Keratinocyte (primary cell): Measurements from ENCODE around the gene EMX2. TPM values are rescaled to one million over a fixed set of nuclear protein-coding genes. Genes with fewer than 3 reads are reported as not detected.

Experiments
- DNase-seq: peaks from one replicate; pipeline ENCODE4 v3.0.0-alpha.2; 2011; ENCODE audit warnings: low read depth, missing footprints, low spot score
- FAIRE-seq: peaks from 2 replicates; lab custom pipeline; 2011; peaks lifted over from hg19 to GRCh38; lab: Jason Lieb, UNC
- H2AFZ ChIP-seq: 2 replicates; pipeline ENCODE4 v1.6.0; 2012; ENCODE audit warnings: low read length, control low read depth, inconsistent platforms; ENCODE audit not compliant: control insufficient read depth
- H3K27ac ChIP-seq: 2 replicates; pipeline ENCODE4 v1.5.1; 2011; ENCODE audit warnings: low read length; ENCODE audit not compliant: control insufficient read depth, insufficient read depth
- H3K27me3 ChIP-seq: 3 replicates; pipeline ENCODE4 v1.6.0; 2011; ENCODE audit warnings: low read length; ENCODE audit not compliant: control insufficient read depth, insufficient read depth; ENCODE audit errors: extremely low read depth
- H3K36me3 ChIP-seq, 2 experiments: 2 replicates in 1 of 2; 3 replicates in 1 of 2; pipeline ENCODE4 v1.5.1; 2011; ENCODE audit warnings: low read length in 2 of 2, mild to moderate bottlenecking in 1 of 2; ENCODE audit not compliant: control insufficient read depth in 2 of 2, insufficient read depth in 2 of 2; ENCODE audit errors: extremely low read depth in 1 of 2
- H3K4me1 ChIP-seq: 3 replicates; pipeline ENCODE4 v1.5.1; 2011; ENCODE audit warnings: low read length; ENCODE audit not compliant: control insufficient read depth, insufficient read depth; ENCODE audit errors: extremely low read depth
- H3K4me2 ChIP-seq: 3 replicates; pipeline ENCODE4 v1.6.0; 2011; ENCODE audit warnings: low read depth, low read length; ENCODE audit not compliant: control insufficient read depth, insufficient read depth; ENCODE audit errors: extremely low read depth
- H3K4me3 ChIP-seq, 3 experiments: fragments of 200-600 bp in 1 of 3; sonication (generic) in 1 of 3; 2 replicates in 2 of 3; 3 replicates in 1 of 3; pipeline ENCODE4 v1.5.1; 2011 to 2016; ENCODE audit warnings: low read length in 3 of 3, mild to moderate bottlenecking in 3 of 3, control low read depth in 2 of 3, inconsistent platforms in 1 of 3, low read depth in 1 of 3, mixed read lengths in 1 of 3, mixed run types in 1 of 3, moderate library complexity in 1 of 3; ENCODE audit not compliant: control insufficient read depth in 2 of 3, insufficient read depth in 2 of 3; ENCODE audit errors: extremely low read depth in 1 of 3
- H3K79me2 ChIP-seq: 2 replicates; pipeline ENCODE4 v1.6.0; 2012; ENCODE audit warnings: low read length; ENCODE audit not compliant: control insufficient read depth, insufficient read depth
- H3K9ac ChIP-seq: 3 replicates; pipeline ENCODE4 v1.6.0; 2011; ENCODE audit warnings: low read length; ENCODE audit not compliant: control insufficient read depth, insufficient read depth; ENCODE audit errors: extremely low read depth
- H3K9me1 ChIP-seq: 3 replicates; pipeline ENCODE4 v1.6.0; 2011; ENCODE audit warnings: low read length; ENCODE audit not compliant: control insufficient read depth, insufficient read depth; ENCODE audit errors: extremely low read depth
- H3K9me3 ChIP-seq: 2 replicates; pipeline ENCODE4 v1.5.1; 2012; ENCODE audit warnings: low read depth, low read length; ENCODE audit not compliant: control insufficient read depth
- H4K20me1 ChIP-seq: 3 replicates; pipeline ENCODE4 v1.6.0; 2011; ENCODE audit warnings: low read length; ENCODE audit not compliant: control insufficient read depth, insufficient read depth; ENCODE audit errors: extremely low read depth
- EZH2 ChIP-seq: IDR thresholded peaks from one replicate; pipeline ENCODE4 v1.6.1; 2012; ENCODE audit warnings: inconsistent platforms, mild to moderate bottlenecking, low read length, moderate library complexity
- dilution Hi-C: fragments of 300-500 bp; cut with MboI; formaldehyde crosslinking; loops from one replicate; pipeline ENCODE4 v1.7.0; 2020; ENCODE audit warnings: low sequenced_read_pairs; ENCODE audit not compliant: extremely low pct_ligation_motif_present
- polyA plus RNA-seq, 5 experiments: library from polyadenylated mRNA; depleted of rRNA in 3 of 5; stranded (reverse) in 3 of 5; stranded (forward) in 1 of 5; unstranded in 1 of 5; fragments of >200 nt; gene quantifications; 1 replicate in 1 of 5; 2 replicates in 3 of 5; 3 replicates in 1 of 5; pipeline versions ENCODE4 v1.2.1 to v1.2.3, GENCODE V29; 2011 to 2012; ENCODE audit warnings: missing spikeins in 2 of 5, low read depth in 1 of 5, low replicate concordance in 1 of 5
- TF ChIP-seq, protein P1 (sequence below), 3 experiments: IDR thresholded peaks in 1 of 3; conservative IDR thresholded peaks in 1 of 3; optimal IDR thresholded peaks in 1 of 3; 2 replicates in 2 of 3; 3 replicates in 1 of 3; pipeline versions ENCODE3 to v1.5.1; 2011; ENCODE audit warnings: low read length in 3 of 3, mild to moderate bottlenecking in 3 of 3, moderate library complexity in 2 of 3, control low read depth in 1 of 3, inconsistent platforms in 1 of 3; ENCODE audit not compliant: insufficient read depth in 2 of 3; ENCODE audit errors: extremely low read depth in 1 of 3

The EMX2 gene
- polyA plus RNA-seq, 1 donor (not counting 4 experiments of a cell fraction or from before 2014, with no cell fraction given) = 2.8 TPM

DNA sequence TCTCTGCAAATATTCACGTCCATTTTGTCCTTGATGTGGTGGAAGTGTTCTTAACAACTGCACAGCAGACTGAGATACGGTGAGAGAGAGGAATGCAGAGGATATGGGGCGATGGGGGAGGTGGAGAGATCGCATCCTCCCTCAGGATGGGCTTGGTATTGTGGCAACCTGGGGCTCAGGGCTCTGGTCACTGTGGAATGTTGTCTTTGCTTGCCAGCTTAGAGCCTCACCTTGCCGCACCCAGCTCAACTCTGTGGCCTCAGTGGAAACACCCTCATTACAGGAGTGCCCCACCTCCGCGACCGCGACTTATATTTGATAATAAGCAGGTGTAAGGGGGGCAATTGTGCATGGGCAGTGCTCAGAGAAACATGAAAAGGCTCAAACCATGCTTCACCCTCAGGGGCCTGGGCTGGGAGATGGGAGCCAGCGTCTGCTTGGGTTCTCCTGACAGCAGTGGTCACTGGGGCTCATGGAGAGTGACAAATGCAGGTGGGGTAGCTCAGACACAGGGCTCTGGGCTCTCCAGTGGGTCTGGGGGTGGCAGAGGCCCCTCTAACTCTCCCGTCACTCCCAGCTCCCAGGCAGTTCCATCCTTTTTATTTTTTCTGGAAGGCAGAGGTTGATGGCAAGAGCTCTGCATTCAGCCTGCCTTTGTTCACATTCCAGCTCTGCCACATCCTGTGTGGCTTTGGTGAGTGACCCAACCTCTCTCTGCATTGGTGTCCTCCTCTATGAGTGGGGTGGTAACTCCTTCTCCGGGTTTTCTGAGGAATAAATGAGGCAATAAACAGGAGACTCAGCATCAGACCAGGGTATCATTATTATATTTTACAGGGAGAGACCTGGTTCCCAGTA lies 43.1 kb upstream of the EMX2 start:
- Histone ChIP-seq H3K9ac (no peak overlapping the region), H3K9me1 (no peaks in the 10 kb centered on the region), H2AFZ (no peak overlapping the region), H3K36me3 (no peaks in the 10 kb centered on the region), H3K79me2 (no peaks in the 10 kb centered on the region), H4K20me1 (no peaks in the 10 kb centered on the region), H3K4me3 (no peak overlapping the region), H3K27me3 (no peaks in the 10 kb centered on the region), H3K4me1 (no peaks in the 10 kb centered on the region), H3K9me3 (no peaks in the 10 kb centered on the region), H3K4me2 (no peak overlapping the region), H3K27ac (no peak overlapping the region)
- no peak for DNase-seq
- dilution Hi-C loops = no loop called here
- TF ChIP-seq, protein P1, sequence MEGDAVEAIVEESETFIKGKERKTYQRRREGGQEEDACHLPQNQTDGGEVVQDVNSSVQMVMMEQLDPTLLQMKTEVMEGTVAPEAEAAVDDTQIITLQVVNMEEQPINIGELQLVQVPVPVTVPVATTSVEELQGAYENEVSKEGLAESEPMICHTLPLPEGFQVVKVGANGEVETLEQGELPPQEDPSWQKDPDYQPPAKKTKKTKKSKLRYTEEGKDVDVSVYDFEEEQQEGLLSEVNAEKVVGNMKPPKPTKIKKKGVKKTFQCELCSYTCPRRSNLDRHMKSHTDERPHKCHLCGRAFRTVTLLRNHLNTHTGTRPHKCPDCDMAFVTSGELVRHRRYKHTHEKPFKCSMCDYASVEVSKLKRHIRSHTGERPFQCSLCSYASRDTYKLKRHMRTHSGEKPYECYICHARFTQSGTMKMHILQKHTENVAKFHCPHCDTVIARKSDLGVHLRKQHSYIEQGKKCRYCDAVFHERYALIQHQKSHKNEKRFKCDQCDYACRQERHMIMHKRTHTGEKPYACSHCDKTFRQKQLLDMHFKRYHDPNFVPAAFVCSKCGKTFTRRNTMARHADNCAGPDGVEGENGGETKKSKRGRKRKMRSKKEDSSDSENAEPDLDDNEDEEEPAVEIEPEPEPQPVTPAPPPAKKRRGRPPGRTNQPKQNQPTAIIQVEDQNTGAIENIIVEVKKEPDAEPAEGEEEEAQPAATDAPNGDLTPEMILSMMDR (optimal IDR thresholded peaks at IDR 0.05 in 1 of 3, IDR thresholded peaks at IDR 0.05 in 1 of 3, conservative IDR thresholded peaks at IDR 0.05 in 1 of 3; ENCODE audit: extremely low read depth in 1 of 3, insufficient read depth in 2 of 3, low read length in 3 of 3) = no peak
- no peak for TF ChIP-seq EZH2
- no peak for FAIRE-seq

DNA sequence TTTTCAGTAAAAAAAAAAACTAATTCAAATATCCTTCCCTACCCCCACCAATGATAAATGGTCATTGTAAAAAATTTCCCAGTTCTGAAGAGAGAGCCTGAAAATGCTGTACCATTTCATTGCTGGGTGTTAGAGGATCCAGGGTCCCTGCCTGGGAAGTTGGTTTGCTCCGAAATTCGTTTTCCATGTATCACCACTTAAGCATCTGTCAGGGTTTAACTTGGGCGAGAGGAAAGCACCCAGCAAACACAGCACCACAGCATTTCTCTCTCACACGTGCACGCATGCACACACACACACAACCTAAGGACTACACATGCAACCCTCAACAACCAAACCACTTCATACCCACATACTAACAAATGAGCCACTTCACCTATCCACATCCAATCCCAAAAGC lies 42.1 kb upstream of the EMX2 start:
- Histone ChIP-seq H3K9me1 (no peaks in the 10 kb centered on the region), H3K4me2 (no peak overlapping the region), H3K36me3 (no peaks in the 10 kb centered on the region), H3K79me2 (no peaks in the 10 kb centered on the region), H3K9me3 (no peaks in the 10 kb centered on the region), H2AFZ (no peak overlapping the region), H4K20me1 (no peaks in the 10 kb centered on the region), H3K27ac (no peak overlapping the region), H3K9ac (no peak overlapping the region), H3K4me1 (no peaks in the 10 kb centered on the region), H3K27me3 (no peaks in the 10 kb centered on the region), H3K4me3 (no peak overlapping the region)
- DNase-seq (no peak), FAIRE-seq (no peak)
- TF ChIP-seq EZH2 = no peak
- TF ChIP-seq, protein P1 (optimal IDR thresholded peaks at IDR 0.05 in 1 of 3, IDR thresholded peaks at IDR 0.05 in 1 of 3, conservative IDR thresholded peaks at IDR 0.05 in 1 of 3; ENCODE audit: extremely low read depth in 1 of 3, insufficient read depth in 2 of 3, low read length in 3 of 3) = no peak
- dilution Hi-C loops = no loop called here
